OCI-LY7 (cell line): Measurements from ENCODE around the gene SMARCC1. TPM values are rescaled to one million over a fixed set of nuclear protein-coding genes. Genes with fewer than 3 reads are reported as not detected.

Source experiments
- BruUV-seq: library from RNA; stranded (reverse); fragments of 400-500 nt; replicated peaks from 2 replicates; lab custom pipeline; 2021; lab: Mats Ljungman, UMichigan
- CTCF ChIA-PET: fragments of 300-600 bp; sonication (Branson Sonifier 250); formaldehyde crosslinking; loops from one replicate; lab custom pipeline; 2022; ENCODE audit warnings: antibody characterized with exemption; ENCODE audit not compliant: unreplicated experiment; lab: Charles Lee
- POLR2A ChIA-PET: fragments of 300-600 bp; sonication (Branson Sonifier 250); formaldehyde crosslinking; loops from one replicate; lab custom pipeline; 2022; ENCODE audit warnings: antibody characterized with exemption; lab: Charles Lee
- DNase-seq: peaks from one replicate; pipeline ENCODE4 v3.0.0-alpha.2; 2015; ENCODE audit warnings: low spot score
- H2AFZ ChIP-seq: fragments of 200-600 bp; sonication (generic), shearing (Covaris generic); 2 replicates; pipeline ENCODE4 v1.6.1; 2014; ENCODE audit warnings: mild to moderate bottlenecking, antibody characterized with exemption, low read length, moderate library complexity
- H3K27ac ChIP-seq: fragments of 200-600 bp; sonication (generic); 2 replicates; pipeline ENCODE4 v1.5.1; 2014; ENCODE audit warnings: mixed run types, low read depth, mild to moderate bottlenecking, moderate library complexity, low read length, inconsistent platforms; ENCODE audit not compliant: poor library complexity, severe bottlenecking
- H3K36me3 ChIP-seq: fragments of 200-600 bp; sonication (generic); 2 replicates; pipeline ENCODE4 v1.6.1; 2014; ENCODE audit warnings: mild to moderate bottlenecking, antibody characterized with exemption, low read length, moderate library complexity, mixed read lengths; ENCODE audit not compliant: insufficient read depth
- H3K4me1 ChIP-seq: fragments of 200-600 bp; sonication (generic); 2 replicates; pipeline ENCODE4 v1.5.1; 2014; ENCODE audit warnings: mild to moderate bottlenecking, low read length; ENCODE audit not compliant: insufficient read depth, poor library complexity, severe bottlenecking
- H3K4me2 ChIP-seq: fragments of 200-600 bp; sonication (generic); 2 replicates; pipeline ENCODE4 v1.6.1; 2014; ENCODE audit warnings: mild to moderate bottlenecking, low read length
- H3K4me3 ChIP-seq: fragments of 200-600 bp; sonication (generic); 2 replicates; pipeline ENCODE4 v1.5.1; 2014; ENCODE audit warnings: mild to moderate bottlenecking, low read depth, low read length; ENCODE audit not compliant: poor library complexity, severe bottlenecking
- H3K79me2 ChIP-seq: fragments of 200-600 bp; sonication (generic); 2 replicates; pipeline ENCODE4 v1.6.1; 2016; ENCODE audit warnings: low read depth, mild to moderate bottlenecking, low read length, moderate library complexity, mixed read lengths; ENCODE audit not compliant: insufficient read depth
- H3K9me2 ChIP-seq: fragments of 200-600 bp; sonication (generic); 2 replicates; pipeline ENCODE4 v1.6.1; 2016; ENCODE audit warnings: mild to moderate bottlenecking, low read length, mixed read lengths; ENCODE audit not compliant: insufficient read depth
- H3K9me3 ChIP-seq: fragments of 200-600 bp; sonication (generic); 2 replicates; pipeline ENCODE4 v1.6.1; 2014; ENCODE audit warnings: mild to moderate bottlenecking, mixed run types, low read length, mixed read lengths
- H4K20me1 ChIP-seq: fragments of 200-600 bp; sonication (generic); 2 replicates; pipeline ENCODE4 v1.6.1; 2014; ENCODE audit warnings: mild to moderate bottlenecking, antibody characterized with exemption, low read length, moderate library complexity, mixed read lengths; ENCODE audit not compliant: insufficient read depth
- EZH2phosphoT487 ChIP-seq: fragments of 200-600 bp; sonication (generic); IDR thresholded peaks from 2 replicates; pipeline ENCODE4 v1.6.1; 2018; ENCODE audit warnings: low read depth, borderline replicate concordance, mild to moderate bottlenecking, mixed run types, antibody characterized with exemption, low read length, moderate library complexity, mixed read lengths
- intact Hi-C: fragments of 100-400 bp; cut with micrococcal nuclease; formaldehyde crosslinking; loops from one replicate; pipeline ENCODE4 v1.10.0; 2022; ENCODE audit not compliant: unreplicated experiment
- total RNA-seq, 2 experiments: library from RNA; depleted of rRNA in 1 of 2; stranded (reverse); fragments of >200 nt in 1 of 2; shearing (Covaris generic) in 1 of 2; gene quantifications; 2 replicates each; pipeline ENCODE4 v1.2.3, GENCODE V29; 2014 to 2022
- TF ChIP-seq, protein P1 (sequence below): fragments of 200-600 bp; sonication (generic); conservative IDR thresholded peaks from 2 replicates; pipeline ENCODE4 v1.5.1; 2014; ENCODE audit warnings: mild to moderate bottlenecking, antibody characterized with exemption, low read length, moderate library complexity, mixed read lengths

SMARCC1 gene
- total RNA-seq, 2 experiments from 2014 or later, result 83.2 to 176 TPM

DNA sequence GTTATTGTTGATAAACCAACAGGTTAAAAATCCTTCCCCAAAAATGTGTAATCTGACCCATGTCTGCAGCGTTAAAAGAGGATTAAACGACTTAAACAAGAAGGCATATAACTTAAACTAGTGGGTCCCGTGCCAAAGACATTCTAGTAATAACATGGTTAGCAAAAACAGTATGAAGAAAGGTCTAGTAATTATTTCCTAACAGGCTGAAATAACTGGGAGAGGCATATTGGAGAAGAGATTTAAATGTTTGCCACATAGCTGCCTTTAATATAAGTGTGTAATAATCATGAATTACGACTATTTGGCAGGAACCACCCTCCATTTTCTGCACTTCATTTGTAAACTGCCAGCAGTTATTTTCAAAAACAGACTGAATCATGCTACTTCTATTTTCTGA lies 135.3 kb downstream of the SMARCC1 start:
- Histone ChIP-seq H3K4me3 (no peak overlapping the region), H4K20me1 (no peaks in the 10 kb centered on the region), H3K27ac (no peak overlapping the region), H2AFZ (no peak overlapping the region), H3K9me3 (no peaks in the 10 kb centered on the region), H3K4me2 (no peak overlapping the region), H3K36me3 (peaks cover 92% of the 10 kb centered on the region), H3K4me1 (no peaks in the 10 kb centered on the region), H3K79me2 (no peaks in the 10 kb centered on the region; the same call in 1 of the 2 replicates), H3K9me2 (no peaks in the 10 kb centered on the region)
- no TSS peak for BruUV-seq
- ChIA-PET POLR2A (no interaction called here), CTCF (no interaction called here)
- DNase-seq, result no peak
- intact Hi-C loops, result no loop called here
- TF ChIP-seq, protein P1, sequence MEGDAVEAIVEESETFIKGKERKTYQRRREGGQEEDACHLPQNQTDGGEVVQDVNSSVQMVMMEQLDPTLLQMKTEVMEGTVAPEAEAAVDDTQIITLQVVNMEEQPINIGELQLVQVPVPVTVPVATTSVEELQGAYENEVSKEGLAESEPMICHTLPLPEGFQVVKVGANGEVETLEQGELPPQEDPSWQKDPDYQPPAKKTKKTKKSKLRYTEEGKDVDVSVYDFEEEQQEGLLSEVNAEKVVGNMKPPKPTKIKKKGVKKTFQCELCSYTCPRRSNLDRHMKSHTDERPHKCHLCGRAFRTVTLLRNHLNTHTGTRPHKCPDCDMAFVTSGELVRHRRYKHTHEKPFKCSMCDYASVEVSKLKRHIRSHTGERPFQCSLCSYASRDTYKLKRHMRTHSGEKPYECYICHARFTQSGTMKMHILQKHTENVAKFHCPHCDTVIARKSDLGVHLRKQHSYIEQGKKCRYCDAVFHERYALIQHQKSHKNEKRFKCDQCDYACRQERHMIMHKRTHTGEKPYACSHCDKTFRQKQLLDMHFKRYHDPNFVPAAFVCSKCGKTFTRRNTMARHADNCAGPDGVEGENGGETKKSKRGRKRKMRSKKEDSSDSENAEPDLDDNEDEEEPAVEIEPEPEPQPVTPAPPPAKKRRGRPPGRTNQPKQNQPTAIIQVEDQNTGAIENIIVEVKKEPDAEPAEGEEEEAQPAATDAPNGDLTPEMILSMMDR, result no peak
- TF ChIP-seq EZH2phosphoT487, result no peak

DNA sequence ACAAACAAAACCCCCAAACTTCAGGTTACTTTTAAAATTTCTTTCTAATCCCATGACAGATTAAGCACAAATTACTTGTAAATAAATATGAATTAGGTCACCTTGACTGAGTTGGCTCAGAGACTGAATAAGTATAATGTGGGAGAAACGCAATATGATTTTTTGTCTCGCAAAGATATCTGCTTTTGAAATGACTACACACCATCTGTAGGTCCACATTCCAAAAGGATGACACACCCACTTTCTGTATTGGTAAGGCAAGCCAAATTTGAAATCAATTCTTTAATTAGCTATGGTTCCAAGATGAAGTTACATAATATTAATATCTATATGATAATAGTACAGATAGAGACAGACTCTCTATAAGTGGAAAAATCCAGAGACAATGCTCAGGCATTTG lies 136.1 kb downstream of the SMARCC1 start:
- DNase-seq, result no peak
- ChIA-PET POLR2A (no interaction called here), CTCF (no interaction called here)
- H3K27ac ChIP-seq, result no peak overlapping the region
- TF ChIP-seq, protein P1, result no peak
- TF ChIP-seq EZH2phosphoT487, result no peak
- H3K9me2 ChIP-seq, result no peaks in the 10 kb centered on the region
- H3K9me3 ChIP-seq, result no peaks in the 10 kb centered on the region
- H3K36me3 ChIP-seq, result peaks cover 94% of the 10 kb centered on the region
- intact Hi-C loops, result no loop called here
- BruUV-seq, result no TSS peak
- H3K4me2 ChIP-seq, result no peak overlapping the region
- H3K4me1 ChIP-seq, result no peaks in the 10 kb centered on the region
- H4K20me1 ChIP-seq, result no peaks in the 10 kb centered on the region
- peaks cover under 1% of the 10 kb centered on the region; the same call in 1 of the 2 replicates for H3K79me2 ChIP-seq
- no peak overlapping the region for H3K4me3 ChIP-seq
- H2AFZ ChIP-seq, result no peak overlapping the region

DNA sequence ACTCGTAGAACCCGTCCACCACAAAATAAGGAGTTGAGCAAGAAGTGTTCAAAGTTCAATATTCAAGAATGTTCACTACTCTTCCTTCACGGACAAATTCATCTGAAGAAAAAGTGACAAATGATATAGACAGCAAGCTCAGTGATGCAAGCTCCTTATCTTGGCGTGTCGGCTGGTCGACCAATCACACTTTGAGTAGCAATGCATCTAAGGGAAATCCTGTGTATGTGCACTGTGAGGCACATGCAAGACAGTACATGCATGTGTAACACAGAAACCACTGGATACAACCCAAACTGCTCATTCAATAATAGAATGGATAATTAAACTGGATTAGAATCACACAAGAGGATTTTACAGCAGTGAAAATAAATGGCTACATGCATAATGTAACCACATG lies 138.6 kb downstream of the SMARCC1 start:
- CTCF ChIA-PET, result no interaction called here
- no TSS peak for BruUV-seq
- H3K79me2 ChIP-seq, result 0 out of 2 replicates have a peak, but pooled peaks cover 11% of the 10 kb centered on the region
- H3K9me3 ChIP-seq, result no peaks in the 10 kb centered on the region
- H3K27ac ChIP-seq, result no peak overlapping the region
- no peaks in the 10 kb centered on the region for H3K4me1 ChIP-seq
- DNase-seq, result no peak
- no peak for TF ChIP-seq EZH2phosphoT487
- TF ChIP-seq, protein P1, result no peak
- no peak overlapping the region for H3K4me3 ChIP-seq
- POLR2A ChIA-PET, result no interaction called here
- no peak overlapping the region for H2AFZ ChIP-seq
- H3K4me2 ChIP-seq, result no peak overlapping the region
- H3K36me3 ChIP-seq, result peaks cover 95% of the 10 kb centered on the region
- no peaks in the 10 kb centered on the region for H4K20me1 ChIP-seq
- H3K9me2 ChIP-seq, result no peaks in the 10 kb centered on the region
- intact Hi-C loops, result no loop called here
